ENCODE results near the gene DTNB. TPM values are rescaled to one million over a fixed set of nuclear protein-coding genes. Genes with fewer than 3 reads are reported as not detected.

The DTNB gene
- total and polyA plus RNA-seq, 2 experiments from 2014 or later, result 10.3 to 13.9 TPM

- Histone ChIP-seq H3K4me3 (no peak overlapping the region), H3K9me2 (replicated peaks; ENCODE audit: insufficient read depth) (no peaks in the 10 kb centered on the region), H2AFZ (no peak overlapping the region), H3K4me2 (no peak overlapping the region), H3K27ac (no peak overlapping the region), H3K79me2 (no peaks in the 10 kb centered on the region), H3K27me3 (no peaks in the 10 kb centered on the region), H3K9me3 (ENCODE audit: low read depth) (no peaks in the 10 kb centered on the region), H3K4me1 (ENCODE audit: insufficient read depth) (no peaks in the 10 kb centered on the region), H3K36me3 (replicated peaks; ENCODE audit: insufficient read depth, low read depth) (no peaks in the 10 kb centered on the region), H4K20me1 (ENCODE audit: insufficient read depth, poor library complexity, severe bottlenecking) (no peaks in the 10 kb centered on the region)
- DNase-seq (ENCODE audit: low spot score), result no peak
- 96% methylated on average over 10 of the region's 10 CpGs for WGBS (ENCODE audit: low lambda C conversion rate, missing lambda C conversion rate)
- no peak for TF ChIP-seq EZH2 (IDR thresholded peaks at IDR 0.05; ENCODE audit: borderline replicate concordance)
- no peak for TF ChIP-seq CTCF (IDR thresholded peaks at IDR 0.05; ENCODE audit: poor library complexity)
- TF ChIP-seq EZH2phosphoT487 (IDR thresholded peaks at IDR 0.05; ENCODE audit: low read depth, severe bottlenecking, unreplicated experiment), result no peak
These were observed 91.1 kb downstream of the DTNB start for GRCh38 chr2:25582077-25582830.

GRCh38 chr2:25576596-25576995 lies 96.8 kb downstream of the DTNB start:
- H3K4me2 ChIP-seq, result no peak overlapping the region
- H3K27ac ChIP-seq, result no peak overlapping the region
- H3K79me2 ChIP-seq, result no peaks in the 10 kb centered on the region
- no peak for DNase-seq (ENCODE audit: low spot score)
- no peaks in the 10 kb centered on the region for H3K4me1 ChIP-seq (ENCODE audit: insufficient read depth)
- no peak overlapping the region for H3K4me3 ChIP-seq
- TF ChIP-seq CTCF (IDR thresholded peaks at IDR 0.05; ENCODE audit: poor library complexity), result no peak
- TF ChIP-seq EZH2 (IDR thresholded peaks at IDR 0.05; ENCODE audit: borderline replicate concordance), result no peak
- no peak for TF ChIP-seq EZH2phosphoT487 (IDR thresholded peaks at IDR 0.05; ENCODE audit: low read depth, severe bottlenecking, unreplicated experiment)
- no peaks in the 10 kb centered on the region for H3K9me2 ChIP-seq (replicated peaks; ENCODE audit: insufficient read depth)
- over 99% methylated on average over 7 of the region's 7 CpGs for WGBS (ENCODE audit: low lambda C conversion rate, missing lambda C conversion rate)
- H4K20me1 ChIP-seq (ENCODE audit: insufficient read depth, poor library complexity, severe bottlenecking), result no peaks in the 10 kb centered on the region
- no peaks in the 10 kb centered on the region for H3K27me3 ChIP-seq
- H3K36me3 ChIP-seq (replicated peaks; ENCODE audit: insufficient read depth, low read depth), result no peaks in the 10 kb centered on the region
- H2AFZ ChIP-seq, result no peak overlapping the region
- H3K9me3 ChIP-seq (ENCODE audit: low read depth), result no peaks in the 10 kb centered on the region

- TF ChIP-seq EZH2phosphoT487 (IDR thresholded peaks at IDR 0.05; ENCODE audit: low read depth, severe bottlenecking, unreplicated experiment) (no peak), EZH2 (IDR thresholded peaks at IDR 0.05; ENCODE audit: borderline replicate concordance) (no peak), CTCF (IDR thresholded peaks at IDR 0.05; ENCODE audit: poor library complexity) (no peak)
- WGBS (ENCODE audit: low lambda C conversion rate, missing lambda C conversion rate), result 100% methylated on average over 3 of the region's 3 CpGs
- Histone ChIP-seq H3K27me3 (no peaks in the 10 kb centered on the region), H3K4me3 (no peak overlapping the region), H3K4me2 (no peak overlapping the region), H3K9me2 (replicated peaks; ENCODE audit: insufficient read depth) (no peaks in the 10 kb centered on the region), H3K36me3 (replicated peaks; ENCODE audit: insufficient read depth, low read depth) (no peaks in the 10 kb centered on the region), H2AFZ (no peak overlapping the region), H3K9me3 (ENCODE audit: low read depth) (no peaks in the 10 kb centered on the region), H3K4me1 (ENCODE audit: insufficient read depth) (no peaks in the 10 kb centered on the region), H4K20me1 (ENCODE audit: insufficient read depth, poor library complexity, severe bottlenecking) (no peaks in the 10 kb centered on the region), H3K79me2 (no peaks in the 10 kb centered on the region), H3K27ac (no peak overlapping the region)
- DNase-seq (ENCODE audit: low spot score), result no peak
These were observed 100.7 kb downstream of the DTNB start for GRCh38 chr2:25572638-25573037.
